Hepatocyte (in vitro differentiated cells): ENCODE data around the gene WDR37. TPM values are rescaled to one million over a fixed set of nuclear protein-coding genes. Genes with fewer than 3 reads are reported as not detected.

Experiments used
- DNase-seq: peaks from one replicate; pipeline ENCODE4 v3.0.0-alpha.2; 2016; ENCODE audit warnings: low spot score
- H2AFZ ChIP-seq: fragments of 200-600 bp; sonication (generic); 2 replicates; pipeline ENCODE4 v1.6.0; 2016; ENCODE audit warnings: antibody characterized with exemption, mild to moderate bottlenecking
- H3K27ac ChIP-seq: fragments of 200-600 bp; sonication (generic); 2 replicates; pipeline ENCODE4 v1.5.1; 2016; ENCODE audit warnings: mild to moderate bottlenecking
- H3K27me3 ChIP-seq: fragments of 200-600 bp; sonication (generic); 2 replicates; pipeline ENCODE4 v1.6.1; 2016
- H3K36me3 ChIP-seq: fragments of 200-600 bp; sonication (generic); replicated peaks from 2 replicates; pipeline ENCODE4 v1.5.1; 2016; ENCODE audit warnings: low read depth; ENCODE audit not compliant: insufficient read depth
- H3K4me1 ChIP-seq: fragments of 200-600 bp; sonication (generic); 2 replicates; pipeline ENCODE4 v1.5.1; 2016; ENCODE audit warnings: mild to moderate bottlenecking, moderate library complexity; ENCODE audit not compliant: insufficient read depth
- H3K4me2 ChIP-seq: fragments of 200-600 bp; sonication (generic); 2 replicates; pipeline ENCODE4 v1.6.0; 2016
- H3K4me3 ChIP-seq: fragments of 200-600 bp; sonication (generic); 2 replicates; pipeline ENCODE4 v1.5.1; 2016; ENCODE audit warnings: mild to moderate bottlenecking
- H3K79me2 ChIP-seq: fragments of 200-600 bp; sonication (generic); 2 replicates; pipeline ENCODE4 v1.6.0; 2017; ENCODE audit warnings: mild to moderate bottlenecking
- H3K9me2 ChIP-seq: fragments of 200-600 bp; sonication (generic); replicated peaks from 2 replicates; pipeline ENCODE4 v1.6.0; 2017; ENCODE audit warnings: mild to moderate bottlenecking; ENCODE audit not compliant: insufficient read depth
- H3K9me3 ChIP-seq: fragments of 200-600 bp; sonication (generic); 2 replicates; pipeline ENCODE4 v1.5.1; 2016; ENCODE audit warnings: low read depth, mild to moderate bottlenecking
- H4K20me1 ChIP-seq: fragments of 200-600 bp; sonication (generic); 2 replicates; pipeline ENCODE4 v1.6.0; 2016; ENCODE audit warnings: mild to moderate bottlenecking; ENCODE audit not compliant: insufficient read depth, poor library complexity, severe bottlenecking
- CTCF ChIP-seq: fragments of 200-600 bp; sonication (generic); IDR thresholded peaks from 2 replicates; pipeline ENCODE4 v1.5.1; 2016; ENCODE audit warnings: antibody characterized with exemption, mild to moderate bottlenecking; ENCODE audit not compliant: poor library complexity
- EZH2 ChIP-seq: fragments of 200-600 bp; sonication (generic); IDR thresholded peaks from 2 replicates; pipeline ENCODE4 v1.6.1; 2016; ENCODE audit warnings: antibody characterized with exemption, mild to moderate bottlenecking, borderline replicate concordance
- EZH2phosphoT487 ChIP-seq: fragments of 200-600 bp; sonication (generic); IDR thresholded peaks from one replicate; pipeline ENCODE4 v1.6.1; 2018; ENCODE audit warnings: antibody characterized with exemption, mild to moderate bottlenecking, low read depth, moderate library complexity; ENCODE audit not compliant: unreplicated experiment, severe bottlenecking
- WGBS: methylation state at CpG from one replicate; pipeline ENCODE4 v1.1.6; 2016; ENCODE audit warnings: low lambda C conversion rate; ENCODE audit errors: missing lambda C conversion rate; 5-methylcytosine and 5-hydroxymethylcytosine counted together
- polyA plus RNA-seq: library from polyadenylated mRNA; unstranded; fragments of >200 nt; fragmentation: Nextera tagmentation; extraction: Ambion mirVana; gene quantifications from 2 replicates; pipeline ENCODE4 v1.2.1, GENCODE V29; 2016
- total RNA-seq: library from RNA; depleted of rRNA; stranded (reverse); fragments of >200 nt; gene quantifications from 2 replicates; pipeline ENCODE4 v1.2.3, GENCODE V29; 2014

The WDR37 gene
- total and polyA plus RNA-seq, 2 experiments from 2014 or later, result 8.6 to 12.3 TPM

- H3K79me2 ChIP-seq, result no peaks in the 10 kb centered on the region
- no peaks in the 10 kb centered on the region for H3K36me3 ChIP-seq
- H3K9me2 ChIP-seq, result no peaks in the 10 kb centered on the region
- no peaks in the 10 kb centered on the region for H3K27me3 ChIP-seq
- H3K4me3 ChIP-seq, result no peak overlapping the region
- peaks cover 4% of the 10 kb centered on the region for H3K4me1 ChIP-seq
- H3K4me2 ChIP-seq, result no peak overlapping the region
- TF ChIP-seq CTCF (peak; percentile 82), EZH2phosphoT487 (no peak)
- 70% methylated on average over 32 of the region's 32 CpGs for WGBS
- peak overlapping the region; percentile 78 for H3K27ac ChIP-seq
- H3K9me3 ChIP-seq, result no peaks in the 10 kb centered on the region
- H4K20me1 ChIP-seq, result no peaks in the 10 kb centered on the region
- peak; percentile 84 for DNase-seq
- no peak overlapping the region for H2AFZ ChIP-seq
Observed at GRCh38 chr10:1109795-1110673, 53.8 kb downstream of the WDR37 start.

GRCh38 chr10:1110674-1111119, 54.5 kb downstream of the WDR37 start:
- no peak for DNase-seq
- no peaks in the 10 kb centered on the region for H3K79me2 ChIP-seq
- H3K9me2 ChIP-seq, result no peaks in the 10 kb centered on the region
- no peak overlapping the region for H2AFZ ChIP-seq
- H3K4me1 ChIP-seq, result peaks cover 4% of the 10 kb centered on the region
- no peak overlapping the region for H3K4me3 ChIP-seq
- H4K20me1 ChIP-seq, result no peaks in the 10 kb centered on the region
- H3K9me3 ChIP-seq, result no peaks in the 10 kb centered on the region
- H3K27ac ChIP-seq, result peak overlapping the region; percentile 78
- WGBS, result 93% methylated on average over 12 of the region's 12 CpGs
- H3K4me2 ChIP-seq, result no peak overlapping the region
- H3K36me3 ChIP-seq, result no peaks in the 10 kb centered on the region
- TF ChIP-seq EZH2phosphoT487, result no peak
- TF ChIP-seq EZH2, result no peak
- no peak for TF ChIP-seq CTCF
- H3K27me3 ChIP-seq, result no peaks in the 10 kb centered on the region

GRCh38 chr10:1114315-1114714, 58.1 kb downstream of the WDR37 start:
- WGBS, result 91% methylated on average over 10 of the region's 10 CpGs
- Histone ChIP-seq H3K27me3 (no peaks in the 10 kb centered on the region), H4K20me1 (no peaks in the 10 kb centered on the region), H3K4me3 (no peak overlapping the region), H3K9me2 (no peaks in the 10 kb centered on the region), H3K4me1 (peaks cover 4% of the 10 kb centered on the region), H3K4me2 (no peak overlapping the region), H3K36me3 (no peaks in the 10 kb centered on the region), H3K9me3 (no peaks in the 10 kb centered on the region), H3K27ac (no peak overlapping the region), H2AFZ (no peak overlapping the region), H3K79me2 (no peaks in the 10 kb centered on the region)
- no peak for DNase-seq
- TF ChIP-seq EZH2, result no peak
- no peak for TF ChIP-seq EZH2phosphoT487
- TF ChIP-seq CTCF, result no peak
